Measurements from ENCODE around the gene SMIM11.
A peak's percentile ranks its signal among the peaks of the same experiment; 100 is the strongest.
"Not testable (repeated sequence)": the region's sequence is repeated elsewhere in the genome, so short reads cannot be mapped to it uniquely, and the experiment has no call there.

Gene SMIM11

GRCh38 chr21:34374940-34375618 lies at the start of gene SMIM11:
SMIM11 (plus strand) TSS chr21:34375507; CDS start chr21:34379505, 3,998 bp downstream.
- H3K4me3 ChIP-seq (replicated peaks; ENCODE audit: low read depth, low read length); DNase-seq (ENCODE audit: extremely low read depth, low read depth): not testable (repeated sequence)

- DNase-seq (ENCODE audit: extremely low read depth, low read depth) = no peak
- no peak overlapping the region for H3K4me3 ChIP-seq (replicated peaks; ENCODE audit: low read depth, low read length)
- no peak for TF ChIP-seq CTCF (IDR thresholded peaks at IDR 0.05; ENCODE audit: low read depth, low read length, missing control alignments)
Observed at GRCh38 chr21:34330055-34330454, 45.3 kb upstream of the SMIM11 start.

- no peak overlapping the region for H3K4me3 ChIP-seq (replicated peaks; ENCODE audit: low read depth, low read length)
- DNase-seq (ENCODE audit: extremely low read depth, low read depth) = no peak
- TF ChIP-seq CTCF (IDR thresholded peaks at IDR 0.05; ENCODE audit: low read depth, low read length, missing control alignments) = no peak
Observed at GRCh38 chr21:34331726-34332125, 43.6 kb upstream of the SMIM11 start.

- no peak for DNase-seq (ENCODE audit: extremely low read depth, low read depth)
- TF ChIP-seq CTCF (IDR thresholded peaks at IDR 0.05; ENCODE audit: low read depth, low read length, missing control alignments) = no peak
- no peak overlapping the region for H3K4me3 ChIP-seq (replicated peaks; ENCODE audit: low read depth, low read length)
Observed at GRCh38 chr21:34332347-34332746, 43.0 kb upstream of the SMIM11 start.

GRCh38 chr21:34333121-34333739 lies 42.1 kb upstream of the SMIM11 start:
- peak; percentile 30 for DNase-seq (ENCODE audit: extremely low read depth, low read depth)
- H3K4me3 ChIP-seq (replicated peaks; ENCODE audit: low read depth, low read length) = no peak overlapping the region

GRCh38 chr21:34335316-34335715 lies 40.0 kb upstream of the SMIM11 start:
- DNase-seq (ENCODE audit: extremely low read depth, low read depth) = peak; percentile 64
- no peak for TF ChIP-seq CTCF (IDR thresholded peaks at IDR 0.05; ENCODE audit: low read depth, low read length, missing control alignments)
- no peak overlapping the region for H3K4me3 ChIP-seq (replicated peaks; ENCODE audit: low read depth, low read length)

More at GRCh38 chr21:34333121-34333739, 42.1 kb upstream of the SMIM11 start:
- no peak for TF ChIP-seq CTCF (IDR thresholded peaks at IDR 0.05; ENCODE audit: low read depth, low read length, missing control alignments)

GRCh38 chr21:34336245-34336644 lies 39.1 kb upstream of the SMIM11 start:
- H3K4me3 ChIP-seq (replicated peaks; ENCODE audit: low read depth, low read length) = no peak overlapping the region
- no peak for DNase-seq (ENCODE audit: extremely low read depth, low read depth)
- no peak for TF ChIP-seq CTCF (IDR thresholded peaks at IDR 0.05; ENCODE audit: low read depth, low read length, missing control alignments)

Measured in HFF-Myc (cell line).